Vagina (tissue), 2 donors: ENCODE results near the gene ZNF500. TPM values are rescaled to one million over a fixed set of nuclear protein-coding genes. Genes with fewer than 3 reads are reported as not detected.

Source experiments
- DNase-seq, 2 donors: peaks; one replicate each; pipeline ENCODE4 v3.0.0-alpha.2; 2017; ENCODE audit errors: extremely low spot score in 2 of 2
- H3K27ac ChIP-seq: fragments of 200-600 bp; sonication (generic); one replicate; pipeline ENCODE4 v1.5.1; 2019
- H3K27me3 ChIP-seq: fragments of 200-600 bp; sonication (generic); one replicate; pipeline ENCODE4 v1.5.1; 2019
- H3K36me3 ChIP-seq, 2 donors: fragments of 200-600 bp; sonication (generic); one replicate each; pipeline ENCODE4 v1.5.1; 2017 to 2019
- H3K4me1 ChIP-seq: fragments of 200-600 bp; sonication (generic); one replicate; pipeline ENCODE4 v1.5.1; 2019
- H3K4me3 ChIP-seq, 2 donors: fragments of 200-600 bp; sonication (generic); 1 replicate in 1 of 2; 2 replicates in 1 of 2; pipeline ENCODE4 v1.5.1; 2016 to 2019
- H3K9me3 ChIP-seq: fragments of 200-600 bp; sonication (generic); one replicate; pipeline ENCODE4 v1.5.1; 2019
- CTCF ChIP-seq, 3 experiments: fragments of 450-650 bp in 2 of 3; fragments of 200-600 bp in 1 of 3; sonication (generic) in 1 of 3; IDR thresholded peaks; one replicate each; pipeline ENCODE4 v1.5.1; 2017 to 2019; ENCODE audit warnings: antibody characterized with exemption in 3 of 3, mild to moderate bottlenecking in 2 of 3, moderate library complexity in 2 of 3
- POLR2A ChIP-seq, 2 donors: fragments of 450-650 bp; IDR thresholded peaks; one replicate each; pipeline ENCODE4 v1.6.1; 2017; ENCODE audit warnings: antibody characterized with exemption in 2 of 2, mild to moderate bottlenecking in 2 of 2, moderate library complexity in 2 of 2
- POLR2AphosphoS5 ChIP-seq, 2 donors: sonication (generic); formaldehyde crosslinking; IDR thresholded peaks; one replicate each; pipeline ENCODE4 v1.9.0; 2017; ENCODE audit warnings: antibody characterized with exemption in 2 of 2, mild to moderate bottlenecking in 2 of 2, low read depth in 1 of 2; ENCODE audit not compliant: insufficient read depth in 1 of 2
- intact Hi-C: fragments of 100-400 bp; cut with DNase I; formaldehyde crosslinking; loops from one replicate; pipeline ENCODE4 v1.15.1; 2023
- total RNA-seq: library from RNA; depleted of rRNA; stranded (reverse); fragments of >200 nt; gene quantifications from one replicate; pipeline ENCODE4 v1.2.3, GENCODE V29; 2016

Gene ZNF500
- total RNA-seq, 1 donor from 2014 or later: 11.0 TPM

GRCh38 chr16:4748682-4749411 lies 18.1 kb downstream of the ZNF500 start:
- Histone ChIP-seq H3K27ac (no peak overlapping the region), H3K4me3 (no peak overlapping the region), H3K4me1 (peaks cover 13% of the 10 kb centered on the region), H3K9me3 (no peaks in the 10 kb centered on the region), H3K36me3 (peaks cover 0 to 42% of the 10 kb centered on the region in 2 donors), H3K27me3 (no peaks in the 10 kb centered on the region)
- no peak for DNase-seq
- TF ChIP-seq POLR2AphosphoS5 (IDR thresholded peaks at IDR 0.05; ENCODE audit: insufficient read depth in 1 of 2, low read depth in 1 of 2): no peak
- TF ChIP-seq POLR2A (IDR thresholded peaks at IDR 0.05): no peak
- TF ChIP-seq CTCF (IDR thresholded peaks at IDR 0.05): no peak
- intact Hi-C loops: no loop called here

- TF ChIP-seq POLR2AphosphoS5 (IDR thresholded peaks at IDR 0.05; ENCODE audit: insufficient read depth in 1 of 2, low read depth in 1 of 2) (no peak), POLR2A (IDR thresholded peaks at IDR 0.05) (no peak), CTCF (IDR thresholded peaks at IDR 0.05) (no peak)
- no peak for DNase-seq
- peaks cover 0 to 35% of the 10 kb centered on the region in 2 donors for H3K36me3 ChIP-seq
- H3K9me3 ChIP-seq: no peaks in the 10 kb centered on the region
- no peak overlapping the region for H3K27ac ChIP-seq
- H3K4me3 ChIP-seq: no peak overlapping the region
- intact Hi-C loops: no loop called here
- H3K4me1 ChIP-seq: peaks cover 18% of the 10 kb centered on the region
- no peaks in the 10 kb centered on the region for H3K27me3 ChIP-seq
Observed at GRCh38 chr16:4747906-4748681, 18.9 kb downstream of the ZNF500 start.

DNA sequence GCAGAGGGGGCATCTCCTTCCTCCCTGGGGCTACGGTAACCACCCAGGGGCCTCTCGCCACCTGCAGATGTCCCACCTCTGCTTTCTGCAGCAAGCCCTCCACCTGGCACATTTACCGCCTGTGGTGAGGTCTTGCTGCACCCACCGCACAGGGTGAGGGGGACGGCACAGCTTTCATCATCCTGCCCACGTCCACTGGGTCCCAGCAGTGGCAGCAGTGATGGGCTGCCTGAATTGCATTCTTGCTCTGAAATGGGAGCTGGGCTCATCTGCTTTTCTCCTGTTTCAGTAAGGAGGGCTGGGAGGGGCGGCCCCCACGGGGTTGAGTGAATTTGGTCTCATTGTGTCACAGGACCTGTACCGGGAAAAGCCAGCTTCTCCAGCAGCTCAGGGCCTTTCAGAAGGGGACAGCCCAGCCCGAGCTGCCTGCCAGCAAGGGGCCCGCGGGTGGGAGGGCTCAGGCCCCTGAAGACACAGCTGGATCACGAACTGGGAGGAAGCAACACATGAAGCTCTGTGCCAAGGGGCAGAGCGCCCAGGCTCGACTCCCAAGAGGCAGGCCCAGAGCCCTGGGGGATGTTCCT lies 19.9 kb downstream of the ZNF500 start:
- TF ChIP-seq POLR2AphosphoS5 (IDR thresholded peaks at IDR 0.05; ENCODE audit: insufficient read depth in 1 of 2, low read depth in 1 of 2) (no peak), CTCF (IDR thresholded peaks at IDR 0.05) (no peak), POLR2A (IDR thresholded peaks at IDR 0.05) (no peak)
- DNase-seq: no peak
- no peak overlapping the region for H3K27ac ChIP-seq
- no peaks in the 10 kb centered on the region for H3K27me3 ChIP-seq
- intact Hi-C loops: no loop called here
- peaks cover 0 to 25% of the 10 kb centered on the region in 2 donors for H3K36me3 ChIP-seq
- peaks cover 23% of the 10 kb centered on the region for H3K4me1 ChIP-seq
- no peak overlapping the region for H3K4me3 ChIP-seq
- no peaks in the 10 kb centered on the region for H3K9me3 ChIP-seq

- peaks cover 23% of the 10 kb centered on the region for H3K4me1 ChIP-seq
- no peaks in the 10 kb centered on the region for H3K9me3 ChIP-seq
- no peak overlapping the region for H3K4me3 ChIP-seq
- H3K36me3 ChIP-seq: peaks cover 0 to 16% of the 10 kb centered on the region in 2 donors
- DNase-seq: no peak
- intact Hi-C loops: no loop called here
- H3K27me3 ChIP-seq: no peaks in the 10 kb centered on the region
- TF ChIP-seq POLR2AphosphoS5 (IDR thresholded peaks at IDR 0.05; ENCODE audit: insufficient read depth in 1 of 2, low read depth in 1 of 2) (no peak), CTCF (IDR thresholded peaks at IDR 0.05) (no peak), POLR2A (IDR thresholded peaks at IDR 0.05) (no peak)
- no peak overlapping the region for H3K27ac ChIP-seq
Observed at GRCh38 chr16:4746215-4746614, 20.7 kb downstream of the ZNF500 start.
